NB4 (cell line): ENCODE measurements around the gene VAV3.

Experiments
- DNase-seq: peaks from one replicate; pipeline ENCODE4 v3.0.0; 2010; ENCODE audit warnings: low read depth
- H3K4me3 ChIP-seq: one replicate; pipeline ENCODE4 v1.5.1; 2011; ENCODE audit warnings: mild to moderate bottlenecking, low read depth, low read length, moderate library complexity
- MYC ChIP-seq: IDR thresholded peaks from 2 replicates; pipeline ENCODE4 v1.6.1; 2011; ENCODE audit warnings: low read depth, low read length
- POLR2A ChIP-seq: IDR thresholded peaks from 2 replicates; pipeline ENCODE4 v1.6.1; 2011; ENCODE audit warnings: mild to moderate bottlenecking; ENCODE audit not compliant: insufficient read length; ENCODE audit errors: extremely low read depth
- TF ChIP-seq, protein P1 (sequence below): IDR thresholded peaks from one replicate; pipeline ENCODE4 v1.5.1; 2012; ENCODE audit warnings: low read depth, low read length
- TF ChIP-seq, protein P2 (sequence below): IDR thresholded peaks from 2 replicates; pipeline ENCODE4 v1.6.1; 2011; ENCODE audit warnings: low read depth, low read length

The VAV3 gene

DNA sequence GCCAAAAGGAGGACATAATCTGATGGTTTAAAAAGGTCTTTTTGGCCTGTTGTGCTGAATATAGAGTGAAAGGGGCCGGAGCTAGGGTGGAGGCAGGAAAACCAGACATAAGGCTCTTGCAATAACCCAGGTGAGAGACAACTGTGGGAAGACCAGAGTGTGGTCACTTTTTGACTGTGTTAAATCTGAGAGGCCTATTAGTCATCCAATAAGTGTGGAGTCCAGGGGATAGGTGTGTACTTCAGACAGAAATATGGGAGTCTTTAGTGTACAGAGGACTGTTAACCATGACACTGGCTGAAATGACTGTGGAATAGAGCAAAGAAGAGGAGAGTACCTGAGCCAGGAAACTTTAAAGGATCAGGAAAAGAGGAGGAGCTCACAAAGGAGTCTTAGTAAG is 89.3 kb downstream of the VAV3 start:
- no peak for TF ChIP-seq POLR2A
- TF ChIP-seq, protein P1, sequence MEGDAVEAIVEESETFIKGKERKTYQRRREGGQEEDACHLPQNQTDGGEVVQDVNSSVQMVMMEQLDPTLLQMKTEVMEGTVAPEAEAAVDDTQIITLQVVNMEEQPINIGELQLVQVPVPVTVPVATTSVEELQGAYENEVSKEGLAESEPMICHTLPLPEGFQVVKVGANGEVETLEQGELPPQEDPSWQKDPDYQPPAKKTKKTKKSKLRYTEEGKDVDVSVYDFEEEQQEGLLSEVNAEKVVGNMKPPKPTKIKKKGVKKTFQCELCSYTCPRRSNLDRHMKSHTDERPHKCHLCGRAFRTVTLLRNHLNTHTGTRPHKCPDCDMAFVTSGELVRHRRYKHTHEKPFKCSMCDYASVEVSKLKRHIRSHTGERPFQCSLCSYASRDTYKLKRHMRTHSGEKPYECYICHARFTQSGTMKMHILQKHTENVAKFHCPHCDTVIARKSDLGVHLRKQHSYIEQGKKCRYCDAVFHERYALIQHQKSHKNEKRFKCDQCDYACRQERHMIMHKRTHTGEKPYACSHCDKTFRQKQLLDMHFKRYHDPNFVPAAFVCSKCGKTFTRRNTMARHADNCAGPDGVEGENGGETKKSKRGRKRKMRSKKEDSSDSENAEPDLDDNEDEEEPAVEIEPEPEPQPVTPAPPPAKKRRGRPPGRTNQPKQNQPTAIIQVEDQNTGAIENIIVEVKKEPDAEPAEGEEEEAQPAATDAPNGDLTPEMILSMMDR: no peak
- TF ChIP-seq, protein P2, sequence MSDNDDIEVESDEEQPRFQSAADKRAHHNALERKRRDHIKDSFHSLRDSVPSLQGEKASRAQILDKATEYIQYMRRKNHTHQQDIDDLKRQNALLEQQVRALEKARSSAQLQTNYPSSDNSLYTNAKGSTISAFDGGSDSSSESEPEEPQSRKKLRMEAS: no peak
- no peak for TF ChIP-seq MYC
- DNase-seq: no peak
- no peak overlapping the region for H3K4me3 ChIP-seq

DNA sequence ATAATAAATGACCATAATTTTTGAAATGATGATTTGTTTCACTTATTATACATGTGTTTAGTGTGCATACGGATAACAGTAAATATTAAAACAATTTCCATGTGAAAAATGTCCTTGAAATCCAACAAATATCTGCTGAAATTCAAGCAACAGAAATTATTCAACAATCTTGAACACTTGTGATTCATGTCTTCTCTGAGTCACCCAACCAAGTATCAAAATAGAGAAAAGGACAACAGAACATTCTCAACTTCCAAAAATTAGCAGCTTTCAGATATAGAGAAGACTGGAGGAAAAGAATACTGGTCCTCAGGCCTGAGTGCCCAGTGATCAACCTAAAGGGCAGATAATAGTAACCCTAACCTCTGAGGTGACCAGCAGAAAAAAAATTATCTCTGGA is 90.8 kb downstream of the VAV3 start:
- no peak for DNase-seq
- H3K4me3 ChIP-seq: no peak overlapping the region
- TF ChIP-seq, protein P2: no peak
- TF ChIP-seq MYC: no peak
- TF ChIP-seq, protein P1: no peak
- no peak for TF ChIP-seq POLR2A

DNA sequence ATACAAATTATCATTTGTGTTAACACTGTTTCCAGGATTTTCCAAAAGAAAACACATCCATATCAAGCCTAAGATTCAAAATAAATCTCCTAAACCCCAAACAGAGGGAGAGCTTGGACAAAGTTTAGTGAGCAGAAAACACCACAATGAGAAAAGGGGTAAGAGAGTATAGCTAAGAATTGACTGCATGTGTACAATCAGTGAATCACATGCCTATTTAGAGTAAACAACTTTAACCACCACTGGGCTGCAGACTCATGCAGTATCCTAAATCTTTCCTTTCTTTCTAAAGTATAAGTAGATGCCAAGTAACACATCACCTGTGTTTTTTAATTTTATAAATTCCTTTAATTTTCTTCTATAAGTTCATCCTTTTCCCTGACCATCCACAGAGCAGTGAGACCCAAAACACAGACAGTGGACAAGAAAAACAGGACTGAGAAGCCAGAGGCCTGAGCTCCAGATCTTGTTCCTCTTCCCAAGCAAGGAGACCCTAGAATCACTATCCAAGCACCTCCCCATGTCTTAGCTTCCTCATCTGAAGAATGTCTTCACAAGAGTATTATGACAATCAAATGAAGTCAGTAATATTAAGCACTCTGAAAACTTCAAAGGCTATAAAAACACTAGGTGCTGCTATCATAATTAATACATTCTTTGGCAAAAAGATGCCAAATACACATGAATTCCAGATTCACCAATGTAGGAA is 93.1 kb downstream of the VAV3 start:
- TF ChIP-seq POLR2A: no peak
- TF ChIP-seq, protein P1: no peak
- TF ChIP-seq, protein P2: no peak
- TF ChIP-seq MYC: no peak
- DNase-seq: no peak

DNA sequence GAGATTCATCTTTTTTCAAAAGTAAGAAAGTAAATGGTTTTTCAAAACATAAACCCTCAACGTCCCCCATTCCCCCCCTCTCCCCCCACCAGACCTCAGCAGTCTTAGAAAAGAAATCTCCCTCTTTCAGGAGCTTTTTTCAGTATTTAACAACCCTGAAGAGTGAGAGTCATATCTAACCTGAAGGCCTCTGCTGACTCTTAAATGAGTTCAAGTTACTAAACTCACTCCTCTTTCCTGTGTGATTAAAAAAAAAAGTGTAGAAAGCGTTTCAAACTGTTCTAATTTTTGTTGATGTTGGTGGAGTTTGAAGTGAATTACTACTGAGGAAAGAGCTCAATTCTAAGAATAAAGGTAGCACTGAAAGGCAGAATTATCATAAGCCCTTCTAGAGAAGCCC is 93.7 kb downstream of the VAV3 start:
- TF ChIP-seq, protein P2: no peak
- TF ChIP-seq, protein P1: no peak
- no peak for TF ChIP-seq MYC
- no peak for TF ChIP-seq POLR2A
- no peak for DNase-seq
- H3K4me3 ChIP-seq: no peak overlapping the region

More for the DNA sequence above, 93.1 kb downstream of the VAV3 start:
- H3K4me3 ChIP-seq: no peak overlapping the region

DNA sequence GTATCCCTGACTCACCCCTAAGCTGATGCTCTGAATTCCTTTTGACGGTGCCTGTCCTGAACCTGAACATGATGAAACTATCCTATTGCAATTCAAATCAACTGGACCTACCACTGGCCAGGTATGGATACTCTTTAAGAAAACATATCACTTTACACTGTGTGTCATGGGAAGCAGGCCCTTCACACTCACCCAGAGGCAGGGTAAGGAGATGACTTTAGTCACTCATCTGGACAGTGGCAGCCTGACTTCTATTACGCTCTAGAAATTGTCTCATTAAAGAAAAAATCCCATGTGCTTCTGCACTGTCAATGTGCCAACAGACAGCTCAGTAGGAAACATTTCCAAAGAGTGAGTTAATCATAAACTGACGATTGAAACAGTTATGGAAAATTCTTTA is 94.3 kb downstream of the VAV3 start:
- no peak overlapping the region for H3K4me3 ChIP-seq
- DNase-seq: no peak
- TF ChIP-seq, protein P1: no peak
- TF ChIP-seq MYC (no peak), POLR2A (no peak)
- TF ChIP-seq, protein P2: no peak
